HCT116 (cell line): ENCODE data around the gene GPX3. TPM values are rescaled to one million over a fixed set of nuclear protein-coding genes. Genes with fewer than 3 reads are reported as not detected.

Source experiments
- ATAC-seq: fragments of 200-7000 bp; cut with Tn5 transposase; 2 replicates; pipeline ENCODE4 v1.9.1; 2020; ENCODE audit warnings: mild to moderate bottlenecking, moderate library complexity
- BruUV-seq: library from RNA; stranded (reverse); fragments of 400-500 nt; replicated peaks from 2 replicates; lab custom pipeline; 2021; lab: Mats Ljungman, UMichigan
- CTCF ChIA-PET: fragments of 300-600 bp; sonication (Branson Sonifier 250); formaldehyde crosslinking; loops from one replicate; lab custom pipeline; 2021; ENCODE audit warnings: antibody characterized with exemption; lab: Charles Lee
- POLR2A ChIA-PET: fragments of 300-600, 350-600 bp; sonication (Branson Sonifier 250); formaldehyde crosslinking; loops from one replicate; lab custom pipeline; 2021; ENCODE audit warnings: antibody characterized with exemption; lab: Charles Lee
- RAD21 ChIA-PET, 2 experiments: fragments of 300-600 bp; sonication (Branson Sonifier 250); formaldehyde crosslinking; loops; one replicate each; lab custom pipeline; 2023; ENCODE audit warnings: low total read pairs in 2 of 2; ENCODE audit not compliant: uncharacterized antibody in 2 of 2, unreplicated experiment in 2 of 2, low non-redundant PET in 1 of 2; lab: Charles Lee
- DNase-seq: peaks from one replicate; pipeline ENCODE4 v3.0.0-alpha.2; 2010; ENCODE audit warnings: low read depth, low spot score
- H2AFZ ChIP-seq: fragments of 200-600 bp; shearing (Covaris generic), sonication (generic); 2 replicates; pipeline ENCODE4 v1.6.1; 2017; ENCODE audit warnings: low read depth, mixed run types, mixed read lengths, antibody characterized with exemption, low read length; ENCODE audit not compliant: poor library complexity, severe bottlenecking
- H3K27ac ChIP-seq: 2 replicates; pipeline ENCODE4 v1.5.1; 2012; ENCODE audit warnings: low read depth, low read length
- H3K27me3 ChIP-seq: fragments of 200-600 bp; sonication (generic); 2 replicates; pipeline ENCODE4 v1.6.1; 2016; ENCODE audit warnings: mixed run types, low read length, mixed read lengths; ENCODE audit not compliant: insufficient read depth
- H3K36me3 ChIP-seq, 2 experiments: fragments of 200-500 bp in 1 of 2; fragments of 200-600 bp in 1 of 2; sonication (Bioruptor generic) in 1 of 2; sonication (generic) in 1 of 2; 2 replicates each; pipeline versions ENCODE4 v1.5.1 to v1.6.1; 2014 to 2016; ENCODE audit warnings: low read length in 2 of 2, inconsistent platforms in 1 of 2, mixed read lengths in 1 of 2, mixed run types in 1 of 2; ENCODE audit not compliant: insufficient read depth in 2 of 2, control insufficient read depth in 1 of 2
- H3K4me1 ChIP-seq, 2 experiments: fragments of 200-600 bp in 1 of 2; sonication (generic) in 1 of 2; 2 replicates each; pipeline versions ENCODE4 v1.5.1 to v1.6.1; 2012 to 2017; ENCODE audit warnings: low read length in 2 of 2, inconsistent platforms in 1 of 2, mild to moderate bottlenecking in 1 of 2, mixed read lengths in 1 of 2, mixed run types in 1 of 2, moderate library complexity in 1 of 2; ENCODE audit not compliant: insufficient read depth in 2 of 2, control insufficient read depth in 1 of 2
- H3K4me2 ChIP-seq: fragments of 200-600 bp; sonication (generic); 2 replicates; pipeline ENCODE4 v1.6.1; 2017; ENCODE audit warnings: mixed run types, low read length, mixed read lengths
- H3K4me3 ChIP-seq, 2 experiments: fragments of 200-600 bp in 1 of 2; sonication (generic) in 1 of 2; replicated peaks in 1 of 2; 2 replicates each; pipeline ENCODE4 v1.5.1; 2011 to 2016; ENCODE audit warnings: low read length in 2 of 2, control low read depth in 1 of 2, low read depth in 1 of 2, mild to moderate bottlenecking in 1 of 2, mixed read lengths in 1 of 2, mixed run types in 1 of 2
- H3K79me2 ChIP-seq: fragments of 200-600 bp; sonication (generic); 2 replicates; pipeline ENCODE4 v1.6.1; 2017; ENCODE audit warnings: mild to moderate bottlenecking, mixed run types, low read length, moderate library complexity, mixed read lengths; ENCODE audit not compliant: insufficient read depth
- H3K9ac ChIP-seq: fragments of 200-600 bp; sonication (generic); 2 replicates; pipeline ENCODE4 v1.6.1; 2016; ENCODE audit warnings: low read length, mixed read lengths
- H3K9me2 ChIP-seq: fragments of 200-600 bp; sonication (generic), shearing (Covaris generic); 2 replicates; pipeline ENCODE4 v1.6.1; 2017; ENCODE audit warnings: mixed run types, mild to moderate bottlenecking, moderate library complexity; ENCODE audit not compliant: insufficient read depth
- H3K9me3 ChIP-seq, 2 experiments: fragments of 200-500 bp in 1 of 2; fragments of 200-600 bp in 1 of 2; sonication (Bioruptor generic) in 1 of 2; sonication (generic) in 1 of 2; 2 replicates each; pipeline ENCODE4 v1.6.1; 2014 to 2017; ENCODE audit warnings: low read length in 2 of 2, mixed read lengths in 2 of 2, inconsistent platforms in 1 of 2, low read depth in 1 of 2, mild to moderate bottlenecking in 1 of 2, mixed run types in 1 of 2, moderate library complexity in 1 of 2; ENCODE audit not compliant: control insufficient read depth in 1 of 2, insufficient read depth in 1 of 2
- H4K20me1 ChIP-seq: fragments of 200-600 bp; sonication (generic), shearing (Covaris generic); 2 replicates; pipeline ENCODE4 v1.6.1; 2017; ENCODE audit warnings: mixed run types, mild to moderate bottlenecking, moderate library complexity; ENCODE audit not compliant: insufficient read depth
- ATF3 ChIP-seq: IDR thresholded peaks from 2 replicates; pipeline ENCODE4 v1.6.1; 2012
- CBX3 ChIP-seq: IDR thresholded peaks from 2 replicates; pipeline ENCODE4 v1.6.1; 2012; ENCODE audit warnings: low read depth
- CEBPB ChIP-seq: IDR thresholded peaks from 2 replicates; pipeline ENCODE4 v1.6.1; 2012; ENCODE audit warnings: low read depth
- EGR1 ChIP-seq: IDR thresholded peaks from 2 replicates; pipeline ENCODE4 v1.6.1; 2012; ENCODE audit warnings: low read depth
- EZH2phosphoT487 ChIP-seq: fragments of 200-600 bp; IDR thresholded peaks from 2 replicates; pipeline ENCODE4 v1.6.1; 2018; ENCODE audit warnings: antibody characterized with exemption, borderline replicate concordance
- MAX ChIP-seq: IDR thresholded peaks from 2 replicates; pipeline ENCODE4 v1.6.1; 2012
- POLR2A ChIP-seq: IDR thresholded peaks from 2 replicates; pipeline ENCODE4 v1.7.0; 2011; ENCODE audit warnings: borderline replicate concordance; ENCODE audit not compliant: insufficient read depth, insufficient read length; ENCODE audit errors: extremely low read depth
- POLR2AphosphoS5 ChIP-seq: IDR thresholded peaks from 2 replicates; pipeline ENCODE4 v1.6.1; 2011; ENCODE audit warnings: mild to moderate bottlenecking, low read depth, low read length, moderate library complexity
- RAD21 ChIP-seq: IDR thresholded peaks from 2 replicates; pipeline ENCODE4 v1.6.1; 2012; ENCODE audit warnings: low read depth, mild to moderate bottlenecking
- REST ChIP-seq: IDR thresholded peaks from 2 replicates; pipeline ENCODE4 v1.6.1; 2012; ENCODE audit warnings: low read depth
- SIN3A ChIP-seq: IDR thresholded peaks from 2 replicates; pipeline ENCODE4 v1.6.1; 2012; ENCODE audit warnings: low read depth
- SP1 ChIP-seq: IDR thresholded peaks from 2 replicates; pipeline ENCODE4 v1.6.1; 2012; ENCODE audit warnings: low read depth
- ZFX ChIP-seq: fragments of 450-650 bp; IDR thresholded peaks from 2 replicates; pipeline ENCODE4 v1.6.1; 2017
- intact Hi-C: fragments of 100-400 bp; cut with micrococcal nuclease; formaldehyde crosslinking; loops from 2 replicates; pipeline ENCODE4 v1.10.0; 2022
- total RNA-seq: library from RNA; stranded (reverse); gene quantifications from one replicate; pipeline ENCODE4 v1.2.1, GENCODE V29; 2021; ENCODE audit not compliant: unreplicated experiment

Gene GPX3
- total RNA-seq, 1 experiment from 2014 or later = 0.96 TPM

GRCh38 chr5:151051931-151052608 lies 31.7 kb downstream of the GPX3 start:
- TF ChIP-seq EZH2phosphoT487 (no peak), MAX (no peak), RAD21 (no peak)
- DNase-seq (no peak), ATAC-seq (peak; percentile 23; the same call in 1 of the 2 replicates)
- CTCF ChIA-PET = interaction anchor here (0.9 to 8.8 kb wide), 16 partner anchors 9 to 715 kb away, joined by 3 to 171 read pairs (median 5); no protein-coding TSS in a partner anchor
- no TSS peak for BruUV-seq
- Histone ChIP-seq H3K36me3 (peaks cover 0 to 3% of the 10 kb centered on the region in 2 experiments; a peak in 1 of 4 replicates), H2AFZ (no peak overlapping the region), H3K27me3 (no peaks in the 10 kb centered on the region), H3K9me3 (no peaks in the 10 kb centered on the region), H3K9ac (no peak overlapping the region), H3K27ac (no peak overlapping the region), H4K20me1 (no peaks in the 10 kb centered on the region), H3K4me2 (no peak overlapping the region), H3K79me2 (no peaks in the 10 kb centered on the region), H3K4me1 (no peaks in the 10 kb centered on the region), H3K9me2 (no peaks in the 10 kb centered on the region), H3K4me3 (no peak overlapping the region)
- RAD21 ChIA-PET = interaction anchor here (0.8 to 1.7 kb wide), 4 partner anchors 50 to 172 kb away, joined by 3 to 16 read pairs (median 8); partner anchors contain the start of gene CCDC69 (in 1 of the 2)
- intact Hi-C loops = loop anchor here (1.0 to 2.0 kb wide), 4 partner anchors 63 to 187 kb away; partner anchors contain the start of gene ANXA6
- POLR2A ChIA-PET = interaction anchor here (0.9 to 1.0 kb wide), 2 partner anchors 13 to 64 kb away, joined by 3 read pairs; no protein-coding TSS in a partner anchor

- H2AFZ ChIP-seq = no peak overlapping the region
- no TSS peak for BruUV-seq
- H3K27ac ChIP-seq = no peak overlapping the region
- ATAC-seq (no peak), DNase-seq (no peak)
- no peaks in the 10 kb centered on the region for H3K4me1 ChIP-seq
- no peaks in the 10 kb centered on the region for H3K9me2 ChIP-seq
- TF ChIP-seq ATF3 (no peak), CEBPB (no peak), POLR2A (no peak), POLR2AphosphoS5 (no peak), SIN3A (no peak), SP1 (no peak), REST (no peak), CBX3 (no peak), ZFX (no peak), EZH2phosphoT487 (no peak), EGR1 (no peak)
- POLR2A ChIA-PET = no interaction called here
- H3K36me3 ChIP-seq = 0 out of 4 replicates have a peak, but pooled peaks cover 0 to 3% of the 10 kb centered on the region in 2 experiments
- no peaks in the 10 kb centered on the region for H3K79me2 ChIP-seq
- no peak overlapping the region for H3K4me2 ChIP-seq
- intact Hi-C loops = no loop called here
- CTCF ChIA-PET = interaction anchor here (1.2 to 8.8 kb wide), 4 partner anchors 63 to 714 kb away, joined by 3 to 171 read pairs (median 17); no protein-coding TSS in a partner anchor
- no peaks in the 10 kb centered on the region for H3K27me3 ChIP-seq
- no peak overlapping the region for H3K9ac ChIP-seq
- H3K9me3 ChIP-seq = no peaks in the 10 kb centered on the region
- H3K4me3 ChIP-seq = no peak overlapping the region
- RAD21 ChIA-PET = interaction anchor here (1.6 to 1.7 kb wide), 2 partner anchors 63 kb away, joined by 13 to 16 read pairs; no protein-coding TSS in a partner anchor
- H4K20me1 ChIP-seq = no peaks in the 10 kb centered on the region
Measured at GRCh38 chr5:151052836-151053235, 32.4 kb downstream of the GPX3 start.
